Umbilical cord (tissue), 2 donors: ENCODE measurements around the gene PRR23B. TPM values are rescaled to one million over a fixed set of nuclear protein-coding genes. Genes with fewer than 3 reads are reported as not detected.

Experiments
- DNase-seq: peaks from one replicate; pipeline ENCODE4 v3.0.0-alpha.2; 2015; ENCODE audit warnings: low spot score
- total RNA-seq: library from RNA; depleted of rRNA; stranded (reverse); fragments of >200 nt; gene quantifications from one replicate; pipeline ENCODE4 v1.2.3, GENCODE V29; 2014; ENCODE audit warnings: low replicate concordance; ENCODE audit not compliant: insufficient read depth

PRR23B gene
- total RNA-seq, 1 donor from 2014 or later = 1.4 TPM

- DNase-seq = no peak
Observed at GRCh38 chr3:138974462-138974861, 46.3 kb downstream of the PRR23B start.

GRCh38 chr3:138972941-138973340, 47.8 kb downstream of the PRR23B start:
- no peak for DNase-seq

- DNase-seq = no peak
Observed at GRCh38 chr3:138971766-138972320, 48.9 kb downstream of the PRR23B start.

Other genes with a start within 250 kb of the PRR23B start
- 18.5 TPM for gene PIK3CB, start 186.0 kb downstream of the PRR23B start, total RNA-seq
- 5.3 TPM for gene FOXL2, start 73.8 kb downstream of the PRR23B start, total RNA-seq
- 1.9 TPM for gene FOXL2NB, start 73.7 kb downstream of the PRR23B start, total RNA-seq
- not detected for gene PRR23A, start 14.7 kb downstream of the PRR23B start, total RNA-seq
- 0.24 TPM for gene PRR23C, start 24.0 kb upstream of the PRR23B start, total RNA-seq